Measurements from ENCODE around the gene TRMT10C. TPM values are rescaled to one million over a fixed set of nuclear protein-coding genes. Genes with fewer than 3 reads are reported as not detected.
"Not testable (repeated sequence)": the region's sequence is repeated elsewhere in the genome, so short reads cannot be mapped to it uniquely, and the experiment has no call there.

The TRMT10C gene
- total RNA-seq, 1 donor = 32.5 TPM

- no peak for DNase-seq (ENCODE audit: low read depth)
- TF ChIP-seq CTCF (IDR thresholded peaks at IDR 0.05; ENCODE audit: insufficient read depth, low read length) = no peak
- H3K4me3 ChIP-seq (ENCODE audit: low read depth, low read length) = no peak overlapping the region
Measured at GRCh38 chr3:101532783-101533602, 28.7 kb upstream of the TRMT10C start.

GRCh38 chr3:101533603-101533968, 28.1 kb upstream of the TRMT10C start:
- H3K4me3 ChIP-seq (ENCODE audit: low read depth, low read length) = no peak overlapping the region
- peak; percentile 75 for DNase-seq (ENCODE audit: low read depth)
- no peak for TF ChIP-seq CTCF (IDR thresholded peaks at IDR 0.05; ENCODE audit: insufficient read depth, low read length)

DNA sequence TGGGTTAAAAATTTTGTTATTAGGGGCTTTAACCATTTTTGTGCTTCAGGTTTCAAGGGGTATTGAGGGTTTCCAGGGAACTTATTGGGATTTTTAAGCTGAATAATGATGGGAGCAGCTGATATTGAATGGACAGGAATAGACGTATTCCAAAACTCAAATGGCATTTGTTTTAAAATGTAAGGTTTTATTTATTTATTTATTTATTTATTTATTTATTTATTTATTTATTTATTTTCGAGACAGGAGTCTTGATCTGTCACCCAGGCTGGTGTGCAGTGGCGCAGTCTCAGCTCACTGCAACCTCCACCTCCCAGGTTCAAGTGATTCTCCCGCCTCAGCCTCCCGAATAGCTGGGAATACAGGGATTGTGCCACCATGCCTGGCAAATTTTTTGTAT, 26.4 kb upstream of the TRMT10C start:
- TF ChIP-seq CTCF (IDR thresholded peaks at IDR 0.05; ENCODE audit: insufficient read depth, low read length) = no peak
- H3K4me3 ChIP-seq (ENCODE audit: low read depth, low read length) = no peak overlapping the region
- DNase-seq (ENCODE audit: low read depth) = no peak

DNA sequence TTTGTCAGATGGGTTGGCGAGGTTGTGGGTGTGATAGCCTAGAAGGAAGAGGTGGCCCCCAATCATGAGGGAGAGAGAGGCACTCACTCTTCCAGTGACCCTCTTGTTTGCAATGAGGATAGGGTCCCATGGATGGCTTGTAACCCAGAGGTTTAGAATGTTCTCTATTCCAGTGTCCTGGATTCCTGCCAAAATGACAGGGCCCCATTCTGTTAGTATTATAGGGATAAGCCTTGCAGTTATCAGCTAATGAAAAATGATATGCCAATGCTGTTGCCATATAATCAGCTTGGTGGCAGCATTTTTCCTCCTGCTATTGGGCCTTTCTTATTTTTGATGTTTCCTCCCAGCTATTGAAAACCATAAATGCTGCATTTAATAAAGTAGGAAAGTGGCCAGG, 25.4 kb upstream of the TRMT10C start:
- no peak for TF ChIP-seq CTCF (IDR thresholded peaks at IDR 0.05; ENCODE audit: insufficient read depth, low read length)
- no peak overlapping the region for H3K4me3 ChIP-seq (ENCODE audit: low read depth, low read length)
- DNase-seq (ENCODE audit: low read depth) = no peak

DNA sequence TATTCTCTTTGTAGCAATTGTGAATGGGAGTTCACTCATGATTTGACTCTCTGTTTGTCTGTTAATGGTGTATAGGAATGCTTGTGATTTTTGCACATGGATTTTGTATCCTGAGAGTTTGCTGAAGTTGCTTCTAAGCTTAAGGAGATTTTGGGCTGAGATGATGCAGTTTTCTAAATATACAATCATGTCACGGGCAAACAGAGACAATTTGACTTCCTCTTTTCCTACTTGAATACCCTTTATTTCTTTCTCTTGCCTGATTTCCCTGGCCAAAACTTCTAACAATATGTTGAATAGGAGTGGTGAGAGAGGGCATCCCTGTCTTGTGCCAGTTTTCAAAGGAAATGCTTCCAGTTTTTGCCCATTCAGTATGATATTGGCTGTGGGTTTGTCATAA, 24.7 kb upstream of the TRMT10C start:
- not testable (repeated sequence) for DNase-seq (ENCODE audit: low read depth); H3K4me3 ChIP-seq (ENCODE audit: low read depth, low read length)

GRCh38 chr3:101542957-101543356, 18.7 kb upstream of the TRMT10C start:
- no peak for TF ChIP-seq CTCF (IDR thresholded peaks at IDR 0.05; ENCODE audit: insufficient read depth, low read length)
- no peak overlapping the region for H3K4me3 ChIP-seq (ENCODE audit: low read depth, low read length)
- no peak for DNase-seq (ENCODE audit: low read depth)

DNA sequence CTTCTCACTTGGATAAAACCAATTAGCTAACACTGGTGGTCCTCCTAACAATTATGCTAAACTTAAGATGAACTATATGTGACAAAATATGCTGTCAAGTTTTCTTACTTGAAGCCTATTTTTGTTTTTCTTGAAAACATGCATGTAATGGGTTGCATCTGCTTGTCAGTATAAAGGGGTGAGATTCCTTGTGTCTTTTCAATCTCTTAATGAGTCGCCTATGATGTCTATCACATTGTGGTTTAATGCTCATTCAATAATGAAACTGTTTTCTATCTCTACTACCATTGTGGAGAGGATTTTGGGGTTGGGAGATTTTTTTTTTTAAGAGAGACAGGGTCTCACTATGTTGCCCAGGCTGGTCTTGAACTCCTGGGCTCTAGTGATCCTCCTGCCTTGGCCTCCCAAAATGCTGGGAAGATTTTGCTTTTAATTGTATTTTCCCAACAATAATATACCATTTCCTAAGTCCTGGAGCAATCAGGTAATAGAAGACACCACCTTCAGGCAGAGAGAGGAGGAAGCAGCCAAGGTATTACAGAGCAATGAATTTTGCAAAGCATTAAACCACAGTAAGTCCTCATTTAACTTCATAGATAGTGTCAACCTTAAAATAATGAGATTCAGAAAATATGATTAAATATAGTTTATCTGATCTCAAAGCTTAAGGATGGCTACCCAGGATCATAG, 17.4 kb upstream of the TRMT10C start:
- no peak overlapping the region for H3K4me3 ChIP-seq (ENCODE audit: low read depth, low read length)
- no peak for DNase-seq (ENCODE audit: low read depth)
- TF ChIP-seq CTCF (IDR thresholded peaks at IDR 0.05; ENCODE audit: insufficient read depth, low read length) = peak; percentile 20

Data from fibroblast of the aortic adventitia (primary cell).